ENCODE measurements around the gene CARD10. TPM values are rescaled to one million over a fixed set of nuclear protein-coding genes. Genes with fewer than 3 reads are reported as not detected.

Gene CARD10, protein sequence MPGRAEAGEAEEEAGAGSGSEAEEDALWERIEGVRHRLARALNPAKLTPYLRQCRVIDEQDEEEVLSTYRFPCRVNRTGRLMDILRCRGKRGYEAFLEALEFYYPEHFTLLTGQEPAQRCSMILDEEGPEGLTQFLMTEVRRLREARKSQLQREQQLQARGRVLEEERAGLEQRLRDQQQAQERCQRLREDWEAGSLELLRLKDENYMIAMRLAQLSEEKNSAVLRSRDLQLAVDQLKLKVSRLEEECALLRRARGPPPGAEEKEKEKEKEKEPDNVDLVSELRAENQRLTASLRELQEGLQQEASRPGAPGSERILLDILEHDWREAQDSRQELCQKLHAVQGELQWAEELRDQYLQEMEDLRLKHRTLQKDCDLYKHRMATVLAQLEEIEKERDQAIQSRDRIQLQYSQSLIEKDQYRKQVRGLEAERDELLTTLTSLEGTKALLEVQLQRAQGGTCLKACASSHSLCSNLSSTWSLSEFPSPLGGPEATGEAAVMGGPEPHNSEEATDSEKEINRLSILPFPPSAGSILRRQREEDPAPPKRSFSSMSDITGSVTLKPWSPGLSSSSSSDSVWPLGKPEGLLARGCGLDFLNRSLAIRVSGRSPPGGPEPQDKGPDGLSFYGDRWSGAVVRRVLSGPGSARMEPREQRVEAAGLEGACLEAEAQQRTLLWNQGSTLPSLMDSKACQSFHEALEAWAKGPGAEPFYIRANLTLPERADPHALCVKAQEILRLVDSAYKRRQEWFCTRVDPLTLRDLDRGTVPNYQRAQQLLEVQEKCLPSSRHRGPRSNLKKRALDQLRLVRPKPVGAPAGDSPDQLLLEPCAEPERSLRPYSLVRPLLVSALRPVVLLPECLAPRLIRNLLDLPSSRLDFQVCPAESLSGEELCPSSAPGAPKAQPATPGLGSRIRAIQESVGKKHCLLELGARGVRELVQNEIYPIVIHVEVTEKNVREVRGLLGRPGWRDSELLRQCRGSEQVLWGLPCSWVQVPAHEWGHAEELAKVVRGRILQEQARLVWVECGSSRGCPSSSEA
- 26.9 and 33.2 TPM in 2 replicates for total RNA-seq

DNA sequence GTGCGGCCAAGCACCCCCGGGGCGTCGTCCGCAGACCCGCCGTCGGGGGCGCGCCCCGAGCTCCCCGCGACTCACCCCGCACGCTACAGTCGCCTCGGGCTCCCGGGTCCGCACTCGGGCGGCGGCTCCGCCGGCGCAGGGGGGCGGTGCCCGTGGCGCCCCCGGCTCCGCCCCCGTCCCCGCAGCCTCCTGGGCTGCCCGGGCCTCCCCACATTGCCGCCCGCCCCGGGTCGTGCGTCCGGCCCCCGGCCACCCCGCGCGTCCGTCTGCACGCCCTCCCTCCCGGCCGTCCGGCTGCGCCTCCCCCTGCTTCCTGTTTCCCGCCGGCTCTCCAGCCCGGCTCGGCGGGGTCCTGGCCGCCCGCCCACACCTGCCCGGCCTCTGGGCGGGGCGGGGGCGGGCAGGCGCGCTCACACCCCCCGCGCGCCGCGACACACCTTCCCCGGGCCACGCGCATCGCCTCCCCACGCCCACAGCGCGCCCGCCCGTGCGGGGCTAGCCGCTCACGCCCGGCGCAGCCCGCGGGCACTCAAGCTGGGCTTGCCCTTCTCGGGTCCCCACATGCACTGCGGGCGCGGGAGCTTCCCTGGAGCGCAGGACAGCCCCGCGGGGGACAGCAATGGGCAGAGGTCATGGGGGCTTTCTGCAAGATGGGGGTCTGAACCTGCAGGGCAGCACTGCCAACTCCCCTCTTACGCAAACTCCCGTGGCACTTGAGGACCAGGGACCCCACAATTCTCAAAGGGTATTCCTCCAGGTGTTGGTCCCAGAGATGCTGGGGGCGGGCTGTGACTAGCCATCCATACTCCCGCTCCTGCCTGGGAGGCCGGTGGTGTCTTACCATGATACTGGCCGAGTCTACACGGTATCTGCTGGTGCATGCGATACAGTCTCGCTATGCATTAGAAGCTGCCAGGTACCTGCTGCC is at the start of gene CARD10:
CARD10 (minus strand) TSS at position 148 of the 928 bp plus-strand sequence. CDS start 215 bp downstream, outside the sequence.

DNA sequence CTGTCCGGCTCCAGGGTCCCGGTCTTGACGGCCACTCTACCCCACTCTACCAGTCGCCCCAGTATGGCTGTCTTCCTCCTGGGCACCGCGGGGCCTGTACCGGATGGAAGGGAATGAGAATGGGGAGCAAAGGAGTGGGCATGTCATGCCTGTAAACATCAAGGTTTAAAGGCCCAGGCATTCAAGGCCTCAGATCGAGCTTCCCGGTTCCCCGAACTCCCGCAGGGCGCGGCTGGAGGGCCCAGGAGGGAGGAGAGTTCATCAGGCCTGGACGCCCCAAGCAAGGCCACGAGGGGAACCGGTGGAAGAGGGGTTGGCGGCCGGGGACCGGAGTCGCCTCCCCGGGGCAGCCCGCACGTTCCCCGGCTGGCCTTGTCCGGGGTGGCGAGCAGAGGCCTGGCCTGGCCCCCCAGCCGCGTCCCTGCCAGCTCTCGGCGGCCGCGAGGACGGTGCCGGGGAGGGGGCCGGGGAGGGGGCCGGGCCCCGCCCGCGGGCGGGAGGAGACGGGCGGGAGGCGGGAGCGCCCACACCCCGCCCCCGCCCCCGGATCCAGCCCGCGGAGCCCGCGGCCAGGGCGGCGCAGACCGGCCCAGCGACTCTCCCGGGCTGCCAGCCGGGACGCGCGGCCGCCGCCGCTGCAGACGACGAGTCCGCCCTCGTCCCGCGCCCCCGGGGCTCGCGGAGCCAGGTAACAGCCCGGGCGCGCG is 40.8 kb upstream of the CARD10 start, which contains the start of gene CDC42EP1:
CDC42EP1 (plus strand) TSS at position 580 of the 707 bp plus-strand sequence. CDS start 5,870 bp downstream, outside the sequence.

DNA sequence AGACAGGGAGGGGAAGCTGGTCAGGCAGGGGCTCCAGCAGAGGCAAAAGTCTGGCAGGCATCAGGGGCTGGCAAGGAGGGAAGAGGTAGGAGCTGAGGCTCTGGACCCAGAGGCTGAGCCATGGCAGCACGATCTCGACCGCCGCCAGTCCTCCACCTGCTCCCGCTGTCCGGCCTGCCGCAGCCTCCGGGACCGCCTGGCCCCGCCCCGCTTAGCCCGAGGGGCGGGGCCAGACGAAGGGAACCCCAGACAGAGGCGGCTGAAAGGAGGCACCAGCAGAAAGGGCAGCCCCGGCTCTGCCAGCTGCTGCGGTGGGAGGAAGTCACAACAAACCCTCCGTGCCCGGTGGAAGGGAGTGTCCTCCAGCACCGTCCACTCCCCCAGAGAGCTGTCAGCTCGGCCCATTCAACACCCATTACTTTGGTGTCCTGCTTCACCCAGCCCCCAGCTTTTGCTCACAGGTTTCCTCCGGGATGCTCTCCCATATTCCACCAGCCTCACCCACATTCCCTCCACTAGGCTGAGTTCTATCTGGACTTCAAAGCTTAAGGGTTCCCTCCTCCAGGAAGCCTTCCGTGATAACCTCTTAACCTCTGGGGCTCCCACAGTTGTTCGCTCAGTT is 32.9 kb downstream of the CARD10 start, which contains the start of gene MFNG:
MFNG (minus strand) TSS at position 161 of the 622 bp plus-strand sequence. CDS start 207 bp downstream, outside the sequence.

Other genes starting within 250 kb of the CARD10 start
- gene CYTH4, start 236.9 kb downstream of the CARD10 start, total RNA-seq = 0.13 TPM in 1 of 2 replicates, not detected in the other
- under 0.01 TPM in 2 replicates for gene ELFN2, start 91.9 kb downstream of the CARD10 start, total RNA-seq
- gene MFNG, start 33.0 kb downstream of the CARD10 start, total RNA-seq = 125 and 173 TPM in 2 replicates
- gene CDC42EP1, start 41.1 kb upstream of the CARD10 start, total RNA-seq = 39.8 and 43.1 TPM in 2 replicates
- gene LGALS2, start 60.7 kb upstream of the CARD10 start, total RNA-seq = not detected in 2 replicates
- 44.1 and 44.8 TPM in 2 replicates for gene GGA1, start 89.4 kb upstream of the CARD10 start, total RNA-seq
- 0.79 and 0.93 TPM in 2 replicates for gene SH3BP1, start 120.3 kb upstream of the CARD10 start, total RNA-seq
- 9.2 and 12.9 TPM in 2 replicates for gene PDXP, start 139.3 kb upstream of the CARD10 start, total RNA-seq
- gene LGALS1, start 156.2 kb upstream of the CARD10 start, total RNA-seq = 2,227 and 2,718 TPM in 2 replicates
- gene NOL12, start 166.9 kb upstream of the CARD10 start, total RNA-seq = 21.1 and 23.5 TPM in 2 replicates
- 83.8 and 88.0 TPM in 2 replicates for gene TRIOBP, start 177.6 kb upstream of the CARD10 start, total RNA-seq

All from thoracic aorta endothelial cell (primary cell).